PC-9 (cell line): ENCODE measurements around the gene HSBP1L1. TPM values are rescaled to one million over a fixed set of nuclear protein-coding genes. Genes with fewer than 3 reads are reported as not detected.

Source experiments
- BruUV-seq: library from RNA; stranded (reverse); fragments of 400-500 nt; replicated peaks from 2 replicates; lab custom pipeline; 2021; lab: Mats Ljungman, UMichigan
- CTCF ChIA-PET: fragments of 300-600 bp; sonication (Branson Sonifier 250); formaldehyde crosslinking; loops from one replicate; lab custom pipeline; 2022; ENCODE audit warnings: antibody characterized with exemption; lab: Charles Lee
- POLR2A ChIA-PET: fragments of 300-600 bp; sonication (Branson Sonifier 250); formaldehyde crosslinking; loops from one replicate; lab custom pipeline; 2022; ENCODE audit warnings: antibody characterized with exemption; ENCODE audit not compliant: unreplicated experiment; lab: Charles Lee
- DNase-seq, 2 experiments: peaks; one replicate each; pipeline versions ENCODE4 v3.0.0 to v3.0.0-alpha.2; 2015 to 2022; ENCODE audit warnings: mixed read lengths in 1 of 2
- H2AFZ ChIP-seq: fragments of 200-600 bp; sonication (generic); 2 replicates; pipeline ENCODE4 v1.8.1; 2017; ENCODE audit warnings: antibody characterized with exemption
- H3F3A ChIP-seq: fragments of 200-600 bp; sonication (generic); 2 replicates; pipeline ENCODE4 v1.8.1; 2017; ENCODE audit warnings: antibody characterized with exemption, mild to moderate bottlenecking, low read depth; ENCODE audit not compliant: insufficient read depth
- H3K27ac ChIP-seq: fragments of 200-600 bp; sonication (generic); 2 replicates; pipeline ENCODE4 v1.6.1; 2016; ENCODE audit warnings: mixed run types
- H3K27me3 ChIP-seq: fragments of 200-600 bp; sonication (generic); 2 replicates; pipeline ENCODE4 v1.6.1; 2016; ENCODE audit warnings: low read depth, mixed run types; ENCODE audit not compliant: insufficient read depth
- H3K36me3 ChIP-seq: fragments of 200-600 bp; sonication (generic); 2 replicates; pipeline ENCODE4 v1.6.1; 2016; ENCODE audit warnings: low read depth, mixed run types
- H3K4me1 ChIP-seq: fragments of 200-600 bp; sonication (generic); replicated peaks from 2 replicates; pipeline ENCODE4 v1.6.1; 2016; ENCODE audit warnings: mixed run types; ENCODE audit not compliant: insufficient read depth
- H3K4me2 ChIP-seq: fragments of 200-600 bp; sonication (generic); 2 replicates; pipeline ENCODE4 v1.6.1; 2017; ENCODE audit warnings: mixed run types
- H3K4me3 ChIP-seq: fragments of 200-600 bp; sonication (generic); 2 replicates; pipeline ENCODE4 v1.6.1; 2016; ENCODE audit warnings: mixed run types
- H3K79me2 ChIP-seq: fragments of 200-600 bp; sonication (generic); 2 replicates; pipeline ENCODE4 v1.6.1; 2017; ENCODE audit warnings: low read depth, mixed run types
- H3K9me2 ChIP-seq: fragments of 200-600 bp; sonication (generic); 2 replicates; pipeline ENCODE4 v1.8.1; 2017; ENCODE audit warnings: mild to moderate bottlenecking; ENCODE audit not compliant: insufficient read depth
- H3K9me3 ChIP-seq: fragments of 200-600 bp; sonication (generic); 2 replicates; pipeline ENCODE4 v1.8.1; 2016; ENCODE audit warnings: low read depth; ENCODE audit not compliant: insufficient read depth
- H4K20me1 ChIP-seq: fragments of 200-600 bp; sonication (generic); 2 replicates; pipeline ENCODE4 v1.8.1; 2017; ENCODE audit not compliant: insufficient read depth
- EZH2 ChIP-seq: fragments of 200-600 bp; sonication (generic); IDR thresholded peaks from 2 replicates; pipeline ENCODE4 v1.8.0; 2017; ENCODE audit warnings: antibody characterized with exemption, low read depth
- intact Hi-C: fragments of 100-400 bp; cut with micrococcal nuclease; formaldehyde crosslinking; loops from one replicate; pipeline ENCODE4 v1.10.0; 2022; ENCODE audit not compliant: unreplicated experiment
- total RNA-seq: library from RNA; stranded (reverse); gene quantifications from 2 replicates; pipeline ENCODE4 v1.2.3, GENCODE V29; 2021
- TF ChIP-seq, protein P1 (sequence below): fragments of 200-600 bp; sonication (generic); conservative IDR thresholded peaks from 2 replicates; pipeline ENCODE4 v1.6.1; 2017; ENCODE audit warnings: mixed run types, antibody characterized with exemption, mild to moderate bottlenecking, moderate library complexity

HSBP1L1 gene
- total RNA-seq, 1 experiment from 2014 or later = 41.5 TPM

DNA sequence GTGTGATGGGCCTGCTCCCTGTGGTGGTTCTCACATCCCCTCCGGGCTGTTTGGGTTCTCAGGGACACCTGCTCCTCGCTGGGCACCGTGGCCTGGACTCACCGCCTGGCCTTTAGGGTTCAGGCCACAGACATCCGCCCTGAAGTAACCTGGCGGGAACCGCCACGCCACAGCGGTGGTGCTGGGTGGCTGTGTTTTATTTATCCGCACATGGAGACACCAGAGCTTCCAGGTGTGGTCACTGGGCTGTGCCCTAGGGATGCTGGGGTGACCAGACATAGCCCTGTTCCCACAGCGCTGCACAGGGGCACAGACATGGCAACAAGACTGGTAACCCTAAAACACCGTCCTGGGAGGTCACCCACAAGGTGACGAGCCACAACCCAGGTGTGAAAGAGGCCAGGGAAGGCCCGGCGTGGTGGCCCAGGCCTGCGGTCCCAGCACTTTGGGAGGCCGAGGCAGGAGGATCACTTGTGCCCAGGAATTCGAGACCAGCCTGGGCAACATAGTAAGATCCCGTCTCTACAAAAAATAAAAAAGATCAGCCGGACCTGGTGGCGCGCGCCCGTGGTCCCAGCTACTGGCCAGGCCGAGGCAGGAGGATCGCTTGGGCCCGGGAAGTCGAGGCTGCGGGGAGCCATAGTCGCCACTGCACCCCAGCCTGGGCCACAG is 649 bp upstream of the HSBP1L1 start:
- Histone ChIP-seq H4K20me1 (peaks cover 10% of the 10 kb centered on the region), H3K27me3 (no peaks in the 10 kb centered on the region), H3K9me3 (no peaks in the 10 kb centered on the region), H3K4me1 (peaks cover 47% of the 10 kb centered on the region), H3K9me2 (no peaks in the 10 kb centered on the region), H3K27ac (no peak overlapping the region), H3K36me3 (peaks cover 4% of the 10 kb centered on the region; the same call in 1 of the 2 replicates), H3F3A (peaks cover 41% of the 10 kb centered on the region; the same call in 1 of the 2 replicates), H3K4me2 (peak overlapping the region; percentile 95), H2AFZ (peak overlapping the region; percentile 79), H3K4me3 (peak overlapping the region; percentile 72; the same call in 1 of the 2 replicates), H3K79me2 (peaks cover 39% of the 10 kb centered on the region)
- CTCF ChIA-PET = no interaction called here
- no peak for DNase-seq
- BruUV-seq = TSS peak; percentile 23
- TF ChIP-seq EZH2 = no peak
- TF ChIP-seq, protein P1, sequence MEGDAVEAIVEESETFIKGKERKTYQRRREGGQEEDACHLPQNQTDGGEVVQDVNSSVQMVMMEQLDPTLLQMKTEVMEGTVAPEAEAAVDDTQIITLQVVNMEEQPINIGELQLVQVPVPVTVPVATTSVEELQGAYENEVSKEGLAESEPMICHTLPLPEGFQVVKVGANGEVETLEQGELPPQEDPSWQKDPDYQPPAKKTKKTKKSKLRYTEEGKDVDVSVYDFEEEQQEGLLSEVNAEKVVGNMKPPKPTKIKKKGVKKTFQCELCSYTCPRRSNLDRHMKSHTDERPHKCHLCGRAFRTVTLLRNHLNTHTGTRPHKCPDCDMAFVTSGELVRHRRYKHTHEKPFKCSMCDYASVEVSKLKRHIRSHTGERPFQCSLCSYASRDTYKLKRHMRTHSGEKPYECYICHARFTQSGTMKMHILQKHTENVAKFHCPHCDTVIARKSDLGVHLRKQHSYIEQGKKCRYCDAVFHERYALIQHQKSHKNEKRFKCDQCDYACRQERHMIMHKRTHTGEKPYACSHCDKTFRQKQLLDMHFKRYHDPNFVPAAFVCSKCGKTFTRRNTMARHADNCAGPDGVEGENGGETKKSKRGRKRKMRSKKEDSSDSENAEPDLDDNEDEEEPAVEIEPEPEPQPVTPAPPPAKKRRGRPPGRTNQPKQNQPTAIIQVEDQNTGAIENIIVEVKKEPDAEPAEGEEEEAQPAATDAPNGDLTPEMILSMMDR = no peak
- POLR2A ChIA-PET = no interaction called here
- intact Hi-C loops = loop anchor here (2.0 to 5.0 kb wide), 2 partner anchors 171 to 283 kb away; no protein-coding TSS in a partner anchor

DNA sequence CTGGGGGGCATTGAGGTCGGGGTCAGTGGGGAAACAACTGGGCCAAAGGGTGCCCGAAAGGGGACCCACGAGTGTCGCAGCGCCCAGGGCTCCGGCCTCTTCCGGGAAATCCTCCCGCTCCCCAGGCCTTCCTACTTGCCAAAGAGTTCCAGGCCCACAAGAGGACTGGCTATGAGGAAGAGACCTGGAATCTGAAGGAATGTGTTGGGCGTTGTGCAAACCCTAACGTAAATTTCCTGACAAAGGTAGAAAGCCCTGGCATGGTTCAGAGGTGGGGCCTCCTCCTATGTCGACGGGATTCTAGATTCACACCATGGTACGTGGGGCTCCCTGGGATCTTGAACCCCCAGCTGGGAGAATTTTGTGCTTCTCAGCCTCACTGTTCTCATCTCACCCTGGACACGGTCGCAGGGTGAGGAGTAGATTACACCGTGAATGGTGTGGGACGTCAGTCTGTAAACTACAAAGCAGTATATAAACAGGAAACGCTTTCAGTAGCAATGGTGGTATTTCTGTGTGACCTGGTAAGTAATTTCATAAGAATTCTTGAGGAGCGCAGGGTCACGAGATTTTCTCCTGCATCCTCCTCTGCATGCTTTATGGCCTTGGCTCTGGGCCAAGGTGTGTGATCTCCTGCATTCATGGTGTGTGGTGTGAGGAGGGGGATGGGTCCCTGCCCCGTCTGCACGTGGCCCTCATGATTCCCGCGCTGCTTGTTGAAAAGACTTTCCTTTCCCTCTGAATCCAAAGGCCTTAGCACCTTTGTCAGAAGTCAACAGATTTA is 868 bp downstream of the HSBP1L1 start:
- peaks cover 9% of the 10 kb centered on the region; the same call in 1 of the 2 replicates for H3K36me3 ChIP-seq
- H4K20me1 ChIP-seq = peaks cover 21% of the 10 kb centered on the region
- peak overlapping the region; percentile 95 for H3K4me2 ChIP-seq
- peaks cover 37% of the 10 kb centered on the region for H3K4me1 ChIP-seq
- ChIA-PET CTCF (no interaction called here), POLR2A (no interaction called here)
- peak overlapping the region; percentile 84 for H3K27ac ChIP-seq
- peaks cover 47% of the 10 kb centered on the region for H3F3A ChIP-seq
- intact Hi-C loops = loop anchor here (2.0 kb wide), 1 partner anchor 285 kb away; no protein-coding TSS in a partner anchor
- H3K9me2 ChIP-seq = no peaks in the 10 kb centered on the region
- H3K9me3 ChIP-seq = no peaks in the 10 kb centered on the region
- TF ChIP-seq, protein P1 = no peak
- no peak for TF ChIP-seq EZH2
- DNase-seq = peak; percentile 37 to 84
- peaks cover 48% of the 10 kb centered on the region for H3K79me2 ChIP-seq
- TSS peak; percentile 60 for BruUV-seq
- no peaks in the 10 kb centered on the region for H3K27me3 ChIP-seq
- H2AFZ ChIP-seq = peak overlapping the region; percentile 58
- peak overlapping the region; percentile 72 for H3K4me3 ChIP-seq

DNA sequence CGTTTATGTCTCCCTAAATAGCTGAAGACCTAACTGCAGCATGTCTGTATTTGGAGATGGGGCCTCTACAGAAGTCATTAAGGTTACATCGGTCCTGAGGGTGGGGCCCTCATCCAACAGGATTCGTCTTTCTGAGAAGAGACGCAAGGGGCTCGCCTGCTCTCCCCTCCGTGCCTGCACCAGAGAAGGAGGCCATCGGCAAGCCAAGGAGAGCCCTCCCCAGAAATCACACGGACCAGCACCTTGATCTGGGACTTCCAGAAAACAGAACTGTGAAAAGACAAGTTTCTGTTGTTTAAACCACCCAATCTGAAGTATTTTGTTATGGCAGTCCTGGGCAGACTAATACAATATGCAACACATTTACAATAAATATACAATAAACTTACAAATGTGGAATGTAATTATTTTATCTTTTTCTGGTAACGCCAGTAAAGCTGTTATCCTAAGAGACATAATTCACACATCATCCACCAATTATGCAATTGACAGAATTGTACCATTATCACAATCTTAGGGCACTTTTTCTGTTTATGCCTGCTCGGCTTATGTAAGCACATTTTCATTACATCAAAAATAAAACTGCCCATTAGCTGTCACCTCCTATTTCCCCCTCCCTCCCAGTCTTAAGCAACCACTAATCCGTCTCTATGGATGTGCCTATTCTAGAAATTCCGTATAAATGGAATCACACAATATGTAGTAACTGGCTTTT is 6.1 kb downstream of the HSBP1L1 start:
- Histone ChIP-seq H3K4me3 (no peak overlapping the region), H3K27ac (no peak overlapping the region), H3K79me2 (peaks cover 64% of the 10 kb centered on the region), H3K27me3 (no peaks in the 10 kb centered on the region), H3K36me3 (peaks cover 30% of the 10 kb centered on the region), H3K4me2 (no peak overlapping the region), H3F3A (peaks cover 49% of the 10 kb centered on the region), H4K20me1 (peaks cover 59% of the 10 kb centered on the region), H3K4me1 (no peaks in the 10 kb centered on the region), H3K9me2 (no peaks in the 10 kb centered on the region), H2AFZ (no peak overlapping the region), H3K9me3 (no peaks in the 10 kb centered on the region)
- intact Hi-C loops = no loop called here
- no peak for DNase-seq
- TF ChIP-seq, protein P1 = no peak
- TF ChIP-seq EZH2 = no peak
- no TSS peak for BruUV-seq
- ChIA-PET POLR2A (no interaction called here), CTCF (no interaction called here)
